H1 (cell line): ENCODE results near the gene RHOT1. TPM values are rescaled to one million over a fixed set of nuclear protein-coding genes. Genes with fewer than 3 reads are reported as not detected.

Source experiments
- CTCF ChIA-PET: fragments of 300-600 bp; sonication (Branson Sonifier 250); formaldehyde crosslinking; loops from one replicate; lab custom pipeline; 2021; ENCODE audit not compliant: partially characterized antibody; lab: Charles Lee
- POLR2A ChIA-PET: fragments of 300-600 bp; sonication (Branson Sonifier 250); formaldehyde crosslinking; loops from one replicate; lab custom pipeline; 2021; ENCODE audit warnings: inconsistent platforms; ENCODE audit not compliant: partially characterized antibody; lab: Charles Lee
- DNase-seq, 2 experiments: peaks; one replicate each; pipeline versions ENCODE4 v3.0.0 to v3.0.0-alpha.2; 2010 to 2022; ENCODE audit warnings: low spot score in 2 of 2, low read depth in 1 of 2, mixed read lengths in 1 of 2
- FAIRE-seq: peaks from 2 replicates; lab custom pipeline; 2011; peaks lifted over from hg19 to GRCh38; lab: Jason Lieb, UNC
- H2AFZ ChIP-seq: 2 replicates; pipeline ENCODE4 v1.8.1; 2012; ENCODE audit warnings: low read length, inconsistent platforms
- H2AK5ac ChIP-seq: 2 replicates; pipeline ENCODE4 v1.6.1; 2013; ENCODE audit warnings: low read depth, low read length
- H2BK120ac ChIP-seq: replicated peaks from 2 replicates; pipeline ENCODE3; 2013; ENCODE audit warnings: low read depth, low read length, inconsistent platforms
- H2BK12ac ChIP-seq: 2 replicates; pipeline ENCODE4 v1.6.1; 2013; ENCODE audit warnings: low read depth, low read length
- H2BK15ac ChIP-seq: 2 replicates; pipeline ENCODE4 v1.6.1; 2013; ENCODE audit warnings: low read length
- H2BK20ac ChIP-seq: 2 replicates; pipeline ENCODE4 v1.6.1; 2013; ENCODE audit warnings: low read length
- H2BK5ac ChIP-seq: 2 replicates; pipeline ENCODE4 v1.6.1; 2013; ENCODE audit warnings: low read depth, low read length
- H3K14ac ChIP-seq: 2 replicates; pipeline ENCODE4 v1.6.1; 2013; ENCODE audit warnings: inconsistent platforms; ENCODE audit not compliant: insufficient read length
- H3K18ac ChIP-seq: 2 replicates; pipeline ENCODE4 v1.6.1; 2013; ENCODE audit warnings: low read length; ENCODE audit errors: extremely low read depth
- H3K23ac ChIP-seq: 2 replicates; pipeline ENCODE4 v1.6.1; 2013; ENCODE audit warnings: inconsistent platforms; ENCODE audit not compliant: insufficient read length
- H3K23me2 ChIP-seq: 2 replicates; pipeline ENCODE4 v1.6.1; 2013; ENCODE audit warnings: low read depth, low read length
- H3K27ac ChIP-seq: 2 replicates; pipeline ENCODE4 v1.6.1; 2011; ENCODE audit warnings: low read depth, low read length, inconsistent platforms
- H3K27me3 ChIP-seq, 4 experiments: replicated peaks in 1 of 4; 1 replicate in 1 of 4; 2 replicates in 3 of 4; pipeline versions ENCODE4 v1.6.1 to v1.8.1; 2011 to 2013; ENCODE audit warnings: low read length in 3 of 4, mild to moderate bottlenecking in 3 of 4, inconsistent platforms in 2 of 4, mixed read lengths in 2 of 4, moderate library complexity in 1 of 4; ENCODE audit not compliant: control insufficient read depth in 3 of 4, insufficient read depth in 3 of 4; ENCODE audit errors: extremely low read depth in 1 of 4
- H3K36me3 ChIP-seq, 4 experiments: 2 replicates each; pipeline versions ENCODE4 v1.6.1 to v1.8.1; 2011 to 2013; ENCODE audit warnings: mild to moderate bottlenecking in 4 of 4, low read length in 3 of 4, moderate library complexity in 2 of 4, control low read depth in 1 of 4, inconsistent platforms in 1 of 4; ENCODE audit not compliant: insufficient read depth in 4 of 4, control insufficient read depth in 2 of 4
- H3K4ac ChIP-seq: replicated peaks from 2 replicates; pipeline ENCODE3; 2013; ENCODE audit warnings: low read length, low read depth, mixed read lengths, inconsistent platforms; ENCODE audit not compliant: insufficient read length
- H3K4me1 ChIP-seq, 4 experiments: replicated peaks in 1 of 4; 1 replicate in 1 of 4; 2 replicates in 3 of 4; pipeline versions ENCODE4 v1.6.1 to v1.8.1; 2011 to 2013; ENCODE audit warnings: low read length in 3 of 4, inconsistent platforms in 2 of 4, mixed read lengths in 1 of 4; ENCODE audit not compliant: insufficient read depth in 4 of 4, control insufficient read depth in 3 of 4
- H3K4me2 ChIP-seq, 2 experiments: 2 replicates each; pipeline versions ENCODE4 v1.6.1 to v1.8.1; 2011 to 2013; ENCODE audit warnings: low read depth in 2 of 2, low read length in 2 of 2, control low read depth in 1 of 2, inconsistent platforms in 1 of 2, mild to moderate bottlenecking in 1 of 2; ENCODE audit not compliant: insufficient read depth in 1 of 2
- H3K4me3 ChIP-seq, 4 experiments: fragments of 200-600, 300-600 bp in 1 of 4; sonication (generic), shearing (Covaris generic), sonication (Bioruptor Twin) in 1 of 4; 2 replicates each; pipeline versions ENCODE4 v1.5.1 to v1.8.1; 2011 to 2016; ENCODE audit warnings: low read length in 4 of 4, low read depth in 3 of 4, control low read depth in 2 of 4, inconsistent platforms in 2 of 4, mild to moderate bottlenecking in 2 of 4, mixed read lengths in 1 of 4, moderate library complexity in 1 of 4; ENCODE audit not compliant: insufficient read depth in 2 of 4; ENCODE audit errors: extremely low read depth in 1 of 4
- H3K56ac ChIP-seq: replicated peaks from 2 replicates; pipeline ENCODE3; 2013; ENCODE audit warnings: low read depth, mild to moderate bottlenecking, mixed read lengths, low read length, inconsistent platforms; ENCODE audit not compliant: insufficient read length
- H3K79me1 ChIP-seq: 2 replicates; pipeline ENCODE4 v1.6.1; 2013; ENCODE audit warnings: low read depth, low read length, control low read depth
- H3K79me2 ChIP-seq, 2 experiments: 2 replicates each; pipeline versions ENCODE4 v1.6.1 to v1.8.1; 2012 to 2013; ENCODE audit warnings: low read length in 2 of 2, mild to moderate bottlenecking in 2 of 2, inconsistent platforms in 1 of 2; ENCODE audit not compliant: insufficient read depth in 2 of 2, control insufficient read depth in 1 of 2
- H3K9ac ChIP-seq, 4 experiments: replicated peaks in 1 of 4; 1 replicate in 1 of 4; 2 replicates in 3 of 4; pipeline versions ENCODE4 v1.6.1 to v1.8.1; 2011 to 2013; ENCODE audit warnings: low read depth in 3 of 4, low read length in 3 of 4, control low read depth in 2 of 4, mild to moderate bottlenecking in 2 of 4, moderate library complexity in 2 of 4, inconsistent platforms in 1 of 4; ENCODE audit errors: extremely low read depth in 1 of 4
- H3K9me3 ChIP-seq, 2 experiments: 2 replicates each; pipeline versions ENCODE4 v1.6.1 to v1.8.1; 2012 to 2013; ENCODE audit warnings: mild to moderate bottlenecking in 2 of 2, moderate library complexity in 2 of 2, control low read depth in 1 of 2, inconsistent platforms in 1 of 2, low read depth in 1 of 2, low read length in 1 of 2, mixed read lengths in 1 of 2; ENCODE audit not compliant: insufficient read depth in 2 of 2
- H4K20me1 ChIP-seq, 2 experiments: replicated peaks in 1 of 2; 2 replicates each; pipeline versions ENCODE3 to v1.8.1; 2011 to 2013; ENCODE audit warnings: inconsistent platforms in 2 of 2, low read length in 2 of 2, mild to moderate bottlenecking in 1 of 2; ENCODE audit not compliant: insufficient read depth in 2 of 2, control insufficient read depth in 1 of 2
- H4K5ac ChIP-seq: 2 replicates; pipeline ENCODE4 v1.6.1; 2013; ENCODE audit warnings: low read length, low read depth, mixed read lengths, inconsistent platforms; ENCODE audit not compliant: insufficient read length
- H4K8ac ChIP-seq: 2 replicates; pipeline ENCODE4 v1.8.0; 2013; ENCODE audit warnings: mild to moderate bottlenecking, moderate library complexity, low read length, inconsistent platforms; ENCODE audit not compliant: insufficient read depth; ENCODE audit errors: extremely low read depth
- H4K91ac ChIP-seq: replicated peaks from 2 replicates; pipeline ENCODE3; 2013; ENCODE audit warnings: low read length, mixed read lengths, inconsistent platforms; ENCODE audit not compliant: insufficient read length
- HDAC2 ChIP-seq, 2 experiments: fragments of 300-600 bp in 1 of 2; sonication (generic) in 1 of 2; IDR thresholded peaks; 2 replicates each; pipeline ENCODE4 v1.6.1; 2011 to 2012; ENCODE audit warnings: low read depth in 2 of 2, low read length in 2 of 2, mild to moderate bottlenecking in 2 of 2, moderate library complexity in 2 of 2, borderline replicate concordance in 1 of 2, inconsistent platforms in 1 of 2
- JUND ChIP-seq: IDR thresholded peaks from 2 replicates; pipeline ENCODE4 v1.6.1; 2011; ENCODE audit warnings: mild to moderate bottlenecking, improper control_type of control experiment, low read length
- KDM5A ChIP-seq: fragments of 200-600 bp; IDR thresholded peaks from 2 replicates; pipeline ENCODE4 v1.7.1; 2012; ENCODE audit warnings: mild to moderate bottlenecking, low read length, inconsistent platforms, mixed read lengths
- SP4 ChIP-seq: IDR thresholded peaks from 2 replicates; pipeline ENCODE4 v1.6.1; 2012; ENCODE audit warnings: low read length, inconsistent platforms
- TCF12 ChIP-seq: IDR thresholded peaks from 2 replicates; pipeline ENCODE4 v1.6.1; 2011; ENCODE audit warnings: low read depth, mild to moderate bottlenecking, low read length
- WGBS, 2 experiments: shearing (Covaris generic) in 1 of 2; methylation state at CpG; one replicate each; pipeline versions ENCODE4 v1.1.6 to v1.1.7; 2013 to 2015; ENCODE audit warnings: low lambda C conversion rate in 2 of 2, mixed read lengths in 2 of 2, inconsistent platforms in 1 of 2, low coverage in 1 of 2, missing lambda C conversion rate in 1 of 2; ENCODE audit not compliant: insufficient replicate concordance in 2 of 2, insufficient coverage in 1 of 2, insufficient read length in 1 of 2; ENCODE audit errors: extremely low coverage in 1 of 2, missing lambda C conversion rate in 1 of 2; 5-methylcytosine and 5-hydroxymethylcytosine counted together
- polyA plus RNA-seq, 7 experiments: library from polyadenylated mRNA; depleted of rRNA in 3 of 7; stranded (reverse) in 5 of 7; unstranded in 2 of 7; fragments of >200 nt in 5 of 7; fragments of 200-250 nt in 2 of 7; gene quantifications; 1 replicate in 5 of 7; 2 replicates in 1 of 7; 4 replicates in 1 of 7; pipeline versions ENCODE4 v1.2.1 to v1.2.3, GENCODE V29; 2011 to 2013; ENCODE audit warnings: missing spikeins in 2 of 7, mixed read lengths in 2 of 7
- total RNA-seq: library from RNA; stranded (reverse); fragmentation: NEBNext Ultra II Directional; extraction: Animal tissue kit (Norgen Biotek cat#: 25700); gene quantifications from 2 replicates; pipeline ENCODE4 v1.2.1, GENCODE V29; 2021
- TF ChIP-seq, protein P1 (sequence below): IDR thresholded peaks from 2 replicates; pipeline ENCODE4 v1.6.1; 2012; ENCODE audit warnings: inconsistent platforms

Gene RHOT1
- total and polyA plus RNA-seq, 2 of the 8 experiments (the other 6 are each of a cell fraction or from before 2014, with no cell fraction given), result 34.2 to 38.2 TPM

DNA sequence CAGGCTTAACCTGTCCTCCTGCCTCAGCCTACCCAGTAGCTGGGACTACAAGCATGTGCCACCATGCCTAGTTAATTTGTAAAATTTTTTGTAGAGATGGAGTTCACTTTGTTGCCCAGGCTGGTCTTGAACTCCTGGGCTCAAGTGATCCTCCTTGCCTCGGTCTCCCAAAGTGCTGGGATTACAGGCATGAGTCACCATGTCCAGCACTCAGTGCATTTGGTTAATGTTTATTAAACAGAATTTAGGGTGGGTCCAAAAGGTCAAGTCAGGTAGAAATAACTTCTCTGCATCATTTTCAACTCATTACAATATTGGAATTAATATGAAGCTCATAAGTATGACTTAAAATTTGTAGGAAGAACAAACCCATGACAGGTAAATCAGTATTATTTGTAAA, 55.7 kb downstream of the RHOT1 start:
- peaks cover 0 to 47% (median 9%) of the 10 kb centered on the region in 4 experiments; a peak in 7 of 8 replicates for H3K36me3 ChIP-seq
- no peak overlapping the region for H3K23ac ChIP-seq
- WGBS, 2 experiments, result 93% methylated on average over 1 of the region's 1 CpG; no CpG with 5 or more reads in 1 of the 2 experiments
- no peaks in the 10 kb centered on the region for H3K23me2 ChIP-seq
- TF ChIP-seq SP4 (no peak), TCF12 (no peak), HDAC2 (IDR thresholded peaks at IDR 0.05; ENCODE audit: borderline replicate concordance in 1 of 2, low read depth in 2 of 2, low read length in 2 of 2) (no peak), KDM5A (no peak), JUND (no peak)
- TF ChIP-seq, protein P1, sequence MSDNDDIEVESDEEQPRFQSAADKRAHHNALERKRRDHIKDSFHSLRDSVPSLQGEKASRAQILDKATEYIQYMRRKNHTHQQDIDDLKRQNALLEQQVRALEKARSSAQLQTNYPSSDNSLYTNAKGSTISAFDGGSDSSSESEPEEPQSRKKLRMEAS, result no peak
- no peaks in the 10 kb centered on the region for H4K20me1 ChIP-seq
- no peaks in the 10 kb centered on the region for H3K79me2 ChIP-seq
- no peak overlapping the region for H3K4me2 ChIP-seq
- no peak overlapping the region for H2AK5ac ChIP-seq
- H3K18ac ChIP-seq, result no peak overlapping the region
- H3K9me3 ChIP-seq, result no peaks in the 10 kb centered on the region
- H3K4ac ChIP-seq, result no peak overlapping the region
- no peak overlapping the region for H3K56ac ChIP-seq
- H2BK12ac ChIP-seq, result no peak overlapping the region
- H3K27ac ChIP-seq, result no peak overlapping the region
- no peaks in the 10 kb centered on the region for H3K27me3 ChIP-seq
- H2BK20ac ChIP-seq, result no peak overlapping the region
- ChIA-PET POLR2A (no interaction called here), CTCF (no interaction called here)
- H3K14ac ChIP-seq, result no peak overlapping the region
- H4K8ac ChIP-seq, result no peak overlapping the region
- H4K91ac ChIP-seq, result no peak overlapping the region
- no peak overlapping the region for H2BK5ac ChIP-seq
- H2BK120ac ChIP-seq, result no peak overlapping the region
- H4K5ac ChIP-seq, result no peak overlapping the region
- H3K9ac ChIP-seq, result no peak overlapping the region
- no peaks in the 10 kb centered on the region for H3K4me1 ChIP-seq
- H2AFZ ChIP-seq, result no peak overlapping the region
- no peak overlapping the region for H3K4me3 ChIP-seq
- H3K79me1 ChIP-seq, result no peaks in the 10 kb centered on the region
- DNase-seq (no peak), FAIRE-seq (no peak)
- H2BK15ac ChIP-seq, result no peak overlapping the region
